Renal cortical epithelial cell (primary cell): ENCODE measurements around the gene INAVA. TPM values are rescaled to one million over a fixed set of nuclear protein-coding genes. Genes with fewer than 3 reads are reported as not detected.
"Not testable (repeated sequence)": the region's sequence is repeated elsewhere in the genome, so short reads cannot be mapped to it uniquely, and the experiment has no call there.

ENCODE experiments used
- DNase-seq: peaks from one replicate; pipeline ENCODE4 v3.0.0-alpha.2; 2011; ENCODE audit warnings: low read depth
- total RNA-seq: library from RNA; depleted of rRNA; stranded (reverse); fragments of >200 nt; gene quantifications from 2 replicates; pipeline ENCODE4 v1.2.3, GENCODE V29; 2014

The INAVA gene
- total RNA-seq, 1 donor from 2014 or later = 28.1 TPM

DNA sequence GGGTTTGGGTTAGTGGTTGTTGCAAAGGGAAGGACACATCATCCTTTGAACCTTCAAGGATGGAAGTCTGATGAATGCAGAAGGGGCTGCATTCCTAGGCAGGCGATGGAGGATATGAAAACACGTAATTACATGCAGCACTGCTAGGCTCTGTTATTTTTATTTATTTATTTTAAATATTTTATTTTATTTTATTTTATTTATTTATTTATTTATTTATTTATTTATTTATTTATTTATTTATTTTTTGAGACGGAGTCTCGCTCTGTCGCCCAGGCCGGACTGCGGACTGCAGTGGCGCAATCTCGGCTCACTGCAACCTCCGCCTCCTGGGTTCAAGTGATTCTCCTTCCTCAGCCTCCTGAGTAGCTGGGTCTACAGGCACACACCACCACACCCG lies 69.2 kb downstream of the INAVA start:
- DNase-seq = not testable (repeated sequence)

Other genes with a start within 250 kb of the INAVA start
- 13.5 and 19.5 TPM in 2 replicates for gene DDX59, start 225.0 kb upstream of the INAVA start, total RNA-seq
- gene CAMSAP2, start 156.0 kb upstream of the INAVA start, total RNA-seq = 18.9 and 48.3 TPM in 2 replicates
- gene GPR25, start 21.9 kb upstream of the INAVA start, total RNA-seq = 0.10 TPM in 1 of 2 replicates, not detected in the other
- 1.3 and 1.4 TPM in 2 replicates for gene KIF21B, start 128.8 kb downstream of the INAVA start, total RNA-seq
- not detected in 2 replicates for gene CACNA1S, start 217.5 kb downstream of the INAVA start, total RNA-seq
- not detected in 2 replicates for gene ASCL5, start 232.3 kb downstream of the INAVA start, total RNA-seq